GM12873 (cell line): ENCODE results near the gene CTXND1.

ENCODE experiments used
- CTCF ChIP-seq: IDR thresholded peaks from 2 replicates; pipeline ENCODE4 v1.5.1; 2012; ENCODE audit warnings: low read depth, mild to moderate bottlenecking, moderate library complexity, low read length, control low read depth; ENCODE audit not compliant: insufficient read depth; ENCODE audit errors: missing control alignments

The CTXND1 gene

GRCh38 chr15:80208758-80209734 is 43.0 kb downstream of the CTXND1 start:
- no peak for TF ChIP-seq CTCF

GRCh38 chr15:80207887-80208286 is 44.1 kb downstream of the CTXND1 start:
- no peak for TF ChIP-seq CTCF

- no peak for TF ChIP-seq CTCF
Observed at GRCh38 chr15:80204231-80204630, 47.8 kb downstream of the CTXND1 start.

- TF ChIP-seq CTCF = peak; percentile 1
Observed at GRCh38 chr15:80203361-80203885, 48.6 kb downstream of the CTXND1 start.

- TF ChIP-seq CTCF = no peak
Observed at GRCh38 chr15:80202641-80203360, 49.2 kb downstream of the CTXND1 start.

GRCh38 chr15:80202016-80202315 is 50.0 kb downstream of the CTXND1 start:
- TF ChIP-seq CTCF = no peak

- TF ChIP-seq CTCF = no peak
Observed at GRCh38 chr15:80201256-80202015, 50.6 kb downstream of the CTXND1 start.
